ENCODE data around the gene HMGB1.

DNA sequence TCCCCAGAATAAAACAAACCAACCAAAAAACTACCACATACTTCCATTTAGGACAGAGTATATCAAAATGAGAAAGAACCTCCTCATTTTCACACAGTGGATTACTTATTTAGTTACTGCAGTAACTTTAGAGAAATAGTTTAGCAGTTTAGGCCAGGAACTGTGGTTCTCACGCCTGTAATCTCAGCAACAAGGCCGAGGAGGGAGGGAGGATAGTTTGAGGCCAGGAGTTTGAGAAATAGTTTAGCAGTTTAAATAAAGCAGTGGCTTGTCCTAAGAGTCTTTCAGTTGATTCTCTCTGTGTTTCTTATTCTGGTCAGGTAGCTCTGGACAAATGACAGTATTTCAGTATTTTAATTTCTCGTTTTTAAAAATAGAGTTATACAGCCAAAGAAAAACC lies 9.4 kb downstream of the HMGB1 start:
- TF ChIP-seq GABPA (IDR thresholded peaks at IDR 0.05; ENCODE audit: low read depth, low read length) = no peak
- no peak for TF ChIP-seq GABPA (CRISPR knock-in tag; IDR thresholded peaks at IDR 0.05; ENCODE audit: low read depth)
- TF ChIP-seq POLR2AphosphoS5 (IDR thresholded peaks at IDR 0.05; ENCODE audit: low read depth, low read length) = no peak

Data from HepG2 (cell line).